ENCODE data around the gene PMS1.
"Not testable (repeated sequence)": the region's sequence is repeated elsewhere in the genome, so short reads cannot be mapped to it uniquely, and the experiment has no call there.

PMS1 gene

GRCh38 chr2:189818249-189819038, 34.2 kb downstream of the PMS1 start:
- no peak for DNase-seq

GRCh38 chr2:189819297-189819704, 35.1 kb downstream of the PMS1 start:
- DNase-seq: no peak

GRCh38 chr2:189821953-189822748, 37.9 kb downstream of the PMS1 start:
- DNase-seq: no peak

- DNase-seq: no peak
These were observed 40.6 kb downstream of the PMS1 start for GRCh38 chr2:189824694-189825396.

GRCh38 chr2:189826039-189826438, 41.8 kb downstream of the PMS1 start:
- DNase-seq: no peak

- no peak for DNase-seq
These were observed 45.0 kb downstream of the PMS1 start for GRCh38 chr2:189829102-189829833.

GRCh38 chr2:189830510-189830909, 46.3 kb downstream of the PMS1 start:
- DNase-seq: no peak

- DNase-seq: no peak
These were observed 49.8 kb downstream of the PMS1 start for GRCh38 chr2:189834059-189834458.

GRCh38 chr2:189834642-189835041, 50.4 kb downstream of the PMS1 start:
- not testable (repeated sequence) for DNase-seq

GRCh38 chr2:189835855-189836558, 51.8 kb downstream of the PMS1 start:
- DNase-seq: peak in 1 of 2 experiments; percentile 4

GRCh38 chr2:189836644-189837043, 52.4 kb downstream of the PMS1 start:
- peak; percentile 14 to 18 for DNase-seq

- no peak for DNase-seq
These were observed 53.1 kb downstream of the PMS1 start for GRCh38 chr2:189837326-189837725.

- no peak for DNase-seq
These were observed 56.8 kb downstream of the PMS1 start for GRCh38 chr2:189841019-189841418.

- no peak for DNase-seq
These were observed 64.0 kb downstream of the PMS1 start for GRCh38 chr2:189848276-189848675.

- DNase-seq: no peak
These were observed 65.3 kb downstream of the PMS1 start for GRCh38 chr2:189849550-189849949.

GRCh38 chr2:189851174-189851826, 67.0 kb downstream of the PMS1 start:
- no peak for DNase-seq

GRCh38 chr2:189854187-189854586, 69.9 kb downstream of the PMS1 start:
- DNase-seq: no peak

- no peak for DNase-seq
These were observed 70.7 kb downstream of the PMS1 start for GRCh38 chr2:189854940-189855339.

GRCh38 chr2:189858291-189858690, 74.0 kb downstream of the PMS1 start:
- no peak for DNase-seq

- no peak for DNase-seq
These were observed 75.9 kb downstream of the PMS1 start for GRCh38 chr2:189860161-189860560.

- no peak for DNase-seq
These were observed 78.5 kb downstream of the PMS1 start for GRCh38 chr2:189862751-189863150.

- DNase-seq: no peak
These were observed 81.6 kb downstream of the PMS1 start for GRCh38 chr2:189865826-189866225.

Data from SHP77 (cell line).